Stimulated activated CD8-positive, alpha-beta memory T cell treated with anti-CD3 and anti-CD28 coated beads, Interleukin-4, amount 100 ng/mL, for 24 hours (primary cell): ENCODE measurements around the gene MYO18B.

Experiments used
- DNase-seq: peaks from one replicate; pipeline ENCODE4 v3.0.0-alpha.2; 2020; ENCODE audit warnings: low read depth

MYO18B gene

GRCh38 chr22:25779426-25779825 lies 37.4 kb downstream of the MYO18B start:
- no peak for DNase-seq

- no peak for DNase-seq
Measured at GRCh38 chr22:25779890-25780289, 37.9 kb downstream of the MYO18B start.

GRCh38 chr22:25780673-25781072 lies 38.7 kb downstream of the MYO18B start:
- no peak for DNase-seq

GRCh38 chr22:25781801-25782200 lies 39.8 kb downstream of the MYO18B start:
- no peak for DNase-seq

- no peak for DNase-seq
Measured at GRCh38 chr22:25782831-25783230, 40.8 kb downstream of the MYO18B start.

GRCh38 chr22:25783856-25784255 lies 41.9 kb downstream of the MYO18B start:
- DNase-seq: no peak

- DNase-seq: no peak
Measured at GRCh38 chr22:25786165-25786564, 44.2 kb downstream of the MYO18B start.

- no peak for DNase-seq
Measured at GRCh38 chr22:25791556-25791955, 49.6 kb downstream of the MYO18B start.

- DNase-seq: no peak
Measured at GRCh38 chr22:25795478-25795877, 53.5 kb downstream of the MYO18B start.

GRCh38 chr22:25797498-25798290 lies 55.7 kb downstream of the MYO18B start:
- DNase-seq: no peak

GRCh38 chr22:25800766-25801165 lies 58.8 kb downstream of the MYO18B start:
- no peak for DNase-seq

GRCh38 chr22:25802018-25802417 lies 60.0 kb downstream of the MYO18B start:
- DNase-seq: no peak

- no peak for DNase-seq
Measured at GRCh38 chr22:25804676-25805075, 62.7 kb downstream of the MYO18B start.

GRCh38 chr22:25806579-25806978 lies 64.6 kb downstream of the MYO18B start:
- no peak for DNase-seq

GRCh38 chr22:25814685-25815084 lies 72.7 kb downstream of the MYO18B start:
- DNase-seq: no peak

- DNase-seq: no peak
Measured at GRCh38 chr22:25815561-25815960, 73.6 kb downstream of the MYO18B start.

GRCh38 chr22:25816522-25817059 lies 74.6 kb downstream of the MYO18B start:
- no peak for DNase-seq

GRCh38 chr22:25817092-25817943 lies 75.3 kb downstream of the MYO18B start:
- no peak for DNase-seq

- DNase-seq: no peak
Measured at GRCh38 chr22:25818541-25818940, 76.6 kb downstream of the MYO18B start.

- DNase-seq: no peak
Measured at GRCh38 chr22:25822344-25822743, 80.4 kb downstream of the MYO18B start.

GRCh38 chr22:25823276-25823675 lies 81.3 kb downstream of the MYO18B start:
- no peak for DNase-seq

- DNase-seq: no peak
Measured at GRCh38 chr22:25824828-25825423, 82.9 kb downstream of the MYO18B start.

- DNase-seq: no peak
Measured at GRCh38 chr22:25827415-25827814, 85.4 kb downstream of the MYO18B start.
